ENCODE data around the gene ELMO1. TPM values are rescaled to one million over a fixed set of nuclear protein-coding genes. Genes with fewer than 3 reads are reported as not detected.

The ELMO1 gene
- total RNA-seq, 1 experiment from 2014 or later = 7.8 TPM

DNA sequence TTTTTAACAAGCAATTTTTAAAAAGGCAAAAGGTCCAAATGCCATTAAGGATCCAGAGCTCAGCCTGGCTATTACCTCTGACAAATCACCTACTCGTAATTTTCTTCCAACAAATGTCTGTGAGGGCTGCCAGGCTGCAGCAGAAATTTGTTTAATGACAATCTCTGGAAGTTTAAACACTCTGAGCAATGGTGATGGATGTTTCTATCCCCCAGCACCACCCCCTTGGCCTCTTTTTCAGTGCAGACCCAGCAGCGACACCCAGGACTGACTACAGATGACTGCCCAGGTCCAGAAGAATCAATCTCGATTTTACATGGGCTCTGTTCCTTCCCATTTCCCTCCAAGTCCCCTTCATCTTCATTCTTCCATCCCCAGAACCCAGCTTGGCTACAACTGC is 523.0 kb downstream of the ELMO1 start:
- H2BK12ac ChIP-seq (ENCODE audit: insufficient read length, low read depth, low read length) = no peak overlapping the region
- H3K23me2 ChIP-seq (ENCODE audit: insufficient read length, low read depth, low read length, poor library complexity, severe bottlenecking) = no peaks in the 10 kb centered on the region
- H3K79me1 ChIP-seq (ENCODE audit: insufficient read depth, low read depth, low read length, poor library complexity, severe bottlenecking) = no peaks in the 10 kb centered on the region
- no peak for DNase-seq
- no peak overlapping the region for H3K56ac ChIP-seq (ENCODE audit: insufficient read length, low read depth, low read length)
- Mint-ChIP-seq H3K27ac (peak overlapping the region in 2 of 3 experiments; percentile 22 to 94; a peak in 3 of 7 replicates), H3K27me3 (ENCODE audit: low read depth) (no peaks in the 10 kb centered on the region; the same call in 1 of the 2 replicates), H3K36me3 (ENCODE audit: insufficient read depth in 1 of 3, low read depth in 3 of 3) (no peaks in the 10 kb centered on the region; a peak in 1 of 7 replicates), H3K4me1 (no peaks in the 10 kb centered on the region; a peak in 1 of 4 replicates), H3K9me3 (peaks cover 0 to 2% of the 10 kb centered on the region in 2 experiments; a peak in 1 of 5 replicates), H3K4me3 (no peak overlapping the region)
- no peak overlapping the region for H2BK15ac ChIP-seq (ENCODE audit: low read depth, low read length)
- H3K4me2 ChIP-seq (ENCODE audit: insufficient read depth, insufficient read length, low read length) = no peak overlapping the region
- H4K8ac ChIP-seq (replicated peaks; ENCODE audit: insufficient read length, low read depth, low read length) = no peak overlapping the region
- no peaks in the 10 kb centered on the region for H3K27me3 ChIP-seq (ENCODE audit: insufficient read depth, low read length)
- H3K14ac ChIP-seq (ENCODE audit: insufficient read depth, low read length) = no peak overlapping the region
- no peak overlapping the region for H2BK20ac ChIP-seq (ENCODE audit: low read depth, low read length, poor library complexity, severe bottlenecking)
- no CpG with 5 or more reads among the region's 3 CpGs for WGBS (ENCODE audit: extremely low coverage, insufficient read length, low lambda C conversion rate)
- H3K23ac ChIP-seq (ENCODE audit: insufficient read length, low read depth, low read length) = no peak overlapping the region
- TF ChIP-seq, protein P1, sequence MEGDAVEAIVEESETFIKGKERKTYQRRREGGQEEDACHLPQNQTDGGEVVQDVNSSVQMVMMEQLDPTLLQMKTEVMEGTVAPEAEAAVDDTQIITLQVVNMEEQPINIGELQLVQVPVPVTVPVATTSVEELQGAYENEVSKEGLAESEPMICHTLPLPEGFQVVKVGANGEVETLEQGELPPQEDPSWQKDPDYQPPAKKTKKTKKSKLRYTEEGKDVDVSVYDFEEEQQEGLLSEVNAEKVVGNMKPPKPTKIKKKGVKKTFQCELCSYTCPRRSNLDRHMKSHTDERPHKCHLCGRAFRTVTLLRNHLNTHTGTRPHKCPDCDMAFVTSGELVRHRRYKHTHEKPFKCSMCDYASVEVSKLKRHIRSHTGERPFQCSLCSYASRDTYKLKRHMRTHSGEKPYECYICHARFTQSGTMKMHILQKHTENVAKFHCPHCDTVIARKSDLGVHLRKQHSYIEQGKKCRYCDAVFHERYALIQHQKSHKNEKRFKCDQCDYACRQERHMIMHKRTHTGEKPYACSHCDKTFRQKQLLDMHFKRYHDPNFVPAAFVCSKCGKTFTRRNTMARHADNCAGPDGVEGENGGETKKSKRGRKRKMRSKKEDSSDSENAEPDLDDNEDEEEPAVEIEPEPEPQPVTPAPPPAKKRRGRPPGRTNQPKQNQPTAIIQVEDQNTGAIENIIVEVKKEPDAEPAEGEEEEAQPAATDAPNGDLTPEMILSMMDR (conservative IDR thresholded peaks at IDR 0.05) = no peak
- no peak overlapping the region for H3K18ac ChIP-seq (ENCODE audit: insufficient read length, low read depth, low read length)
- H2BK5ac ChIP-seq (ENCODE audit: insufficient read length, low read length) = no peak overlapping the region
- no peaks in the 10 kb centered on the region for H3K9me3 ChIP-seq (ENCODE audit: control insufficient read depth, low read depth, low read length)
- H3K4ac ChIP-seq (ENCODE audit: low read depth, low read length) = no peak overlapping the region
- no peak overlapping the region for H3K27ac ChIP-seq (ENCODE audit: insufficient read length, low read depth, low read length)
- no peak overlapping the region for H3K9ac ChIP-seq (ENCODE audit: extremely low read depth, insufficient read length, low read length)
- no peak overlapping the region for H4K5ac ChIP-seq (ENCODE audit: insufficient read length, low read depth, low read length)
- no peak overlapping the region for H4K91ac ChIP-seq (ENCODE audit: insufficient read length, low read depth, low read length)
- H3K79me2 ChIP-seq (ENCODE audit: insufficient read depth, low read length) = no peaks in the 10 kb centered on the region
- no peak overlapping the region for H3T11ph ChIP-seq (ENCODE audit: low read length)
- H4K20me1 ChIP-seq (ENCODE audit: control insufficient read depth, insufficient read depth, insufficient read length) = no peaks in the 10 kb centered on the region
- no peak overlapping the region for H2BK120ac ChIP-seq (ENCODE audit: low read depth, low read length, poor library complexity, severe bottlenecking)
- H2AFZ ChIP-seq (ENCODE audit: low read length) = no peak overlapping the region
- H2AK5ac ChIP-seq (ENCODE audit: insufficient read length, low read length) = no peak overlapping the region
- H3K4me1 ChIP-seq (ENCODE audit: insufficient read depth, low read length) = no peaks in the 10 kb centered on the region
